PC-9 (cell line): ENCODE measurements around the gene UBE2Z.

ENCODE experiments used
- EZH2 ChIP-seq: fragments of 200-600 bp; sonication (generic); IDR thresholded peaks from 2 replicates; pipeline ENCODE4 v1.8.0; 2017; ENCODE audit warnings: antibody characterized with exemption, low read depth
- TF ChIP-seq, protein P1 (sequence below): fragments of 200-600 bp; sonication (generic); conservative IDR thresholded peaks from 2 replicates; pipeline ENCODE4 v1.6.1; 2017; ENCODE audit warnings: mixed run types, antibody characterized with exemption, mild to moderate bottlenecking, moderate library complexity

DNA sequence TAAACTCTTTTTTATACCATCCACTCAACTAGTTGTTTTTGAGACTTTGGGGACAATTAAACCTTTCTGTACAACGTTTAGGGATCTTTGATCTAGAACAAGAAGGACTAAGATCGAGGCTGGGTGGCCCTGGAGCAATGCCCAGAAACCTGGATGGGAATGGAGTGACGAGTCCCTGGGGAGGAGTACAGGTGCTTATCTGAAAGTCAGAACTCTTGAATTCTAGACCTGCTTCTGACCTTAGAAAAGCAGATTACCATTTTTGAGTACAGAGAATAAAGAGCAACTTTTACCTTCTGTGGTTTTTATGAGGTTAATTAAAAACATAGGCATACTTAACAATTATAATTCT, 17.8 kb downstream of the UBE2Z start:
- TF ChIP-seq, protein P1, sequence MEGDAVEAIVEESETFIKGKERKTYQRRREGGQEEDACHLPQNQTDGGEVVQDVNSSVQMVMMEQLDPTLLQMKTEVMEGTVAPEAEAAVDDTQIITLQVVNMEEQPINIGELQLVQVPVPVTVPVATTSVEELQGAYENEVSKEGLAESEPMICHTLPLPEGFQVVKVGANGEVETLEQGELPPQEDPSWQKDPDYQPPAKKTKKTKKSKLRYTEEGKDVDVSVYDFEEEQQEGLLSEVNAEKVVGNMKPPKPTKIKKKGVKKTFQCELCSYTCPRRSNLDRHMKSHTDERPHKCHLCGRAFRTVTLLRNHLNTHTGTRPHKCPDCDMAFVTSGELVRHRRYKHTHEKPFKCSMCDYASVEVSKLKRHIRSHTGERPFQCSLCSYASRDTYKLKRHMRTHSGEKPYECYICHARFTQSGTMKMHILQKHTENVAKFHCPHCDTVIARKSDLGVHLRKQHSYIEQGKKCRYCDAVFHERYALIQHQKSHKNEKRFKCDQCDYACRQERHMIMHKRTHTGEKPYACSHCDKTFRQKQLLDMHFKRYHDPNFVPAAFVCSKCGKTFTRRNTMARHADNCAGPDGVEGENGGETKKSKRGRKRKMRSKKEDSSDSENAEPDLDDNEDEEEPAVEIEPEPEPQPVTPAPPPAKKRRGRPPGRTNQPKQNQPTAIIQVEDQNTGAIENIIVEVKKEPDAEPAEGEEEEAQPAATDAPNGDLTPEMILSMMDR, result no peak
- no peak for TF ChIP-seq EZH2
